ENCODE data around the gene CACUL1.

The CACUL1 gene

DNA sequence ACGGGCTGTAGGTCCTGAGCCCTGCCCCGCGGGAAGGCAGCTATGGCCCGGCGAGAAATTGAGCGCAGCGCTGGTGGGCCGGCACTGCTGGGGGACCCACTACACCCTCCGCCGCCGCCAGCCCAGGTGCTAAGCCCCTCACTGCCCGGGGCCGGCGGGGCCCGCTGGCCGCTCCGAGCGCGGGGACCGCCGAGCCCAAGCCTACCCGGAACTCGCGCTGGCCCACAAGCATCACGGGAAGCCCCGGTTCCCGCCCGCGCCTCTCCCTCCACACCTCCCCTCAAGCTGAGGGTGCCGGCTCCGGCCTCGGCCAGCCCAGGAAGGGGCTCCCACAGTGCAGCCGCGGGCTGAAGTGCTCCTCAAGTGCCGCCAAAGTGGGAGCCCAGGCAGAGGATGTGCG, 5.5 kb upstream of the CACUL1 start:
- DNase-seq (ENCODE audit: low spot score), result no peak
- POLR2A ChIA-PET (ENCODE audit: low non-redundant PET), result no interaction called here
- TF ChIP-seq, protein P1, sequence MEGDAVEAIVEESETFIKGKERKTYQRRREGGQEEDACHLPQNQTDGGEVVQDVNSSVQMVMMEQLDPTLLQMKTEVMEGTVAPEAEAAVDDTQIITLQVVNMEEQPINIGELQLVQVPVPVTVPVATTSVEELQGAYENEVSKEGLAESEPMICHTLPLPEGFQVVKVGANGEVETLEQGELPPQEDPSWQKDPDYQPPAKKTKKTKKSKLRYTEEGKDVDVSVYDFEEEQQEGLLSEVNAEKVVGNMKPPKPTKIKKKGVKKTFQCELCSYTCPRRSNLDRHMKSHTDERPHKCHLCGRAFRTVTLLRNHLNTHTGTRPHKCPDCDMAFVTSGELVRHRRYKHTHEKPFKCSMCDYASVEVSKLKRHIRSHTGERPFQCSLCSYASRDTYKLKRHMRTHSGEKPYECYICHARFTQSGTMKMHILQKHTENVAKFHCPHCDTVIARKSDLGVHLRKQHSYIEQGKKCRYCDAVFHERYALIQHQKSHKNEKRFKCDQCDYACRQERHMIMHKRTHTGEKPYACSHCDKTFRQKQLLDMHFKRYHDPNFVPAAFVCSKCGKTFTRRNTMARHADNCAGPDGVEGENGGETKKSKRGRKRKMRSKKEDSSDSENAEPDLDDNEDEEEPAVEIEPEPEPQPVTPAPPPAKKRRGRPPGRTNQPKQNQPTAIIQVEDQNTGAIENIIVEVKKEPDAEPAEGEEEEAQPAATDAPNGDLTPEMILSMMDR (conservative IDR thresholded peaks at IDR 0.05; ENCODE audit: low read depth), result no peak
- H3K27ac ChIP-seq, result no peak overlapping the region
- CTCF ChIA-PET, result no interaction called here

DNA sequence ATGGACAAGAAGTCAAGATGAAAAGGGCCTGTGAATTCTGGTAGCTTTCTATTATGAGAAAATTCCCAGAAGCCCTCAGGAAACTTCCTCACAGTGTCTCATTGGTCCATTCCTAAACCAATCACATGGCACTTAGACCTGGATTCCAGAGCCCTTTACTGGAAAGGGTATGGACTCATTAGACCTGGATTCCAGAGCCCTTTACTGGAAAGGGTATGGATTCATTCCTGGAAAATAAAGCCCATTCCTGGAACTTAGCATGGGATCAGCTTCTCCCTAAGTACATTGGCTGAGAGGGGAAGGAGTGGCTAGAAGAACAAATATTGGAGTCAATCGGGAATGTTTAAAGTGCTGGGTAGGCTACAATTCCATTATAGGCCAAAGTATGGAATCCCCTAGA, 3.7 kb upstream of the CACUL1 start:
- ChIA-PET POLR2A (ENCODE audit: low non-redundant PET) (interaction anchor here (0.6 kb wide), 1 partner anchor 45 kb away, joined by 4 read pairs; no protein-coding TSS in a partner anchor), CTCF (no interaction called here)
- H3K27ac ChIP-seq, result no peak overlapping the region
- TF ChIP-seq, protein P1 (conservative IDR thresholded peaks at IDR 0.05; ENCODE audit: low read depth), result no peak
- DNase-seq (ENCODE audit: low spot score), result no peak

DNA sequence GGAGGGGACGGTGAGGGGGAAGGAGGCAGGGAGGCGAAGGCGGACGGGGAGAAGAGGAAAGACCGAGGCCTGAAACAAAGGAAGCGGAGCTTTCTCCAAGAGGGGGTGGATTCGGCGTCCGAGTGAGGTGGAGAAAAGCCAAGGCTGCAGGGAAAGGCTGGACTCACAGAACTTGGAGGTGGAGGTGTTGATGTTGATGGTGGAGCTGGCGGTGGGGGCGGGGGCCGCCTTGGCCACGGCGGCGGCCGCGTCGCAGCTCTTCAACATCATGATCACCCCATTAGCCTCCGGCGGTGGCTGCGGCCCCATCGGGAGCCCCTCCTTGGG, 578 bp downstream of the CACUL1 start:
- ChIA-PET CTCF (interaction anchor here (0.6 kb wide), 1 partner anchor 79 kb away, joined by 3 read pairs; no protein-coding TSS in a partner anchor), POLR2A (ENCODE audit: low non-redundant PET) (interaction anchor here (0.5 to 1.2 kb wide), 3 partner anchors 14 to 282 kb away, joined by 3 to 5 read pairs (median 4); no protein-coding TSS in a partner anchor)
- peak overlapping the region; percentile 88 for H3K27ac ChIP-seq
- peak; percentile 66 for DNase-seq (ENCODE audit: low spot score)
- TF ChIP-seq, protein P1 (conservative IDR thresholded peaks at IDR 0.05; ENCODE audit: low read depth), result no peak

DNA sequence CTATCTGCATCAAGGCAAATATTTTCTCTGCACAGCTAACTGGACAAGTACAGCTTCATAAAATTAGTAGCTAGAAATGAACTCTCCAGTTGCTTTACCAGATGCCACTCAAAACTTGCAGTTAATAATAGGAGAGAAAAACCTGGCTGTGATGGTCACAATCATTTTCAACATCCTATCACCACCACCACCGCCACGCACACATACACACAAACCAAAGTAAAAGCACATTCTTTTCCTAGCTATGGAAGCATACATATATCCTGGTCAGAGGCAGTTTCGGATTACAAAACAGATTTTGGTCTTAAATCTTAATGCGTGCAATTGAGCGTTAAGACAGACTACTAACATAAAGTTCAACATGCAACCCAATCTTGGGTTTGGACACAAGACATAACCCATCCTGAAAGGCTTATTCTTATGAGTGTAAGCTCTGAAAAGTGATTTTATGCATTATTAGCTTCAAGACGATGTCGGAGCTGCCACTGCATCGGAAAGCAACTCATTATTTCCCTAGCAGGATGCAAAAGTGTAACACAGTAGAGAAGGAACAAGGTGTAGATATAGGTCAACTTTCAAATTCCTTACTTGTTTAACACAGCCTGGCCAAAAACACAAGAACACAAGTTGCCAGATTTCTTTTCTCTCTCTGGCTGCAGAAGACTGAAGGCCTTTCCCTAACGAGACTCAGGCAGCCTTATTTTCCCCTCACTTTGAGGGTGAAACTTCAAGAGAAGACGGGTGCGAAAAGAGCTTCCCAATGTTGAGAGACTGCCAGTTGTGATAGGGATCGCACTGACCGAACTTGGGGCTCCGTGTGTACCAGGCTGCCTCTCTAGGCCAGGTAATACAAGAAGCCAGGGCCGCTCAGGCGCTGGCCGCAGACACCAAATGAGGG, 1.2 kb downstream of the CACUL1 start:
- TF ChIP-seq, protein P1 (conservative IDR thresholded peaks at IDR 0.05; ENCODE audit: low read depth), result no peak
- CTCF ChIA-PET, result interaction anchor here (0.6 kb wide), 2 partner anchors 79 to 873 kb away, joined by 3 read pairs; no protein-coding TSS in a partner anchor
- no peak for DNase-seq (ENCODE audit: low spot score)
- POLR2A ChIA-PET (ENCODE audit: low non-redundant PET), result interaction anchor here (0.5 to 1.2 kb wide), 4 partner anchors 13 to 282 kb away, joined by 3 to 5 read pairs (median 4); no protein-coding TSS in a partner anchor
- peak overlapping the region; percentile 88 for H3K27ac ChIP-seq

DNA sequence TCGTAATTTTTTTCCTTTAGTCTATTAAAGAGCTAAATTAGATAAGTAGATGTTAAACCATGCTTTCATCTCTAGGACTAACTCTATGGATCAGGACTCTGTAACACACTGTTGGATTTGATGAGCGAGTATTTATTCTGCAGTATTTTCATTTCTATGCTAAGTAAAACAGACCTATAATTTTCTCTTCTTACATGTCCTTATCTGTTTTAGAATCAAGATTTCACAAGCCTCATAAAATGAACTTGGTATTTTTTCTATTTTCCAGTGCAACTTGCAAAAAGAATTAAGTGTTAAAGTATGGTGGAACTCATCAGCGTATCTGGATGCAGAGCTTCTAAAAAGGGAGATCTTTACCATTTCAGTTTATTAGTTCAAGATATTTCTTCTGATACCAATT, 2.4 kb downstream of the CACUL1 start:
- DNase-seq (ENCODE audit: low spot score), result no peak
- CTCF ChIA-PET, result interaction anchor here (0.8 kb wide), 1 partner anchor 115 kb away, joined by 4 read pairs; no protein-coding TSS in a partner anchor
- H3K27ac ChIP-seq, result no peak overlapping the region
- TF ChIP-seq, protein P1 (conservative IDR thresholded peaks at IDR 0.05; ENCODE audit: low read depth), result no peak
- POLR2A ChIA-PET (ENCODE audit: low non-redundant PET), result no interaction called here

DNA sequence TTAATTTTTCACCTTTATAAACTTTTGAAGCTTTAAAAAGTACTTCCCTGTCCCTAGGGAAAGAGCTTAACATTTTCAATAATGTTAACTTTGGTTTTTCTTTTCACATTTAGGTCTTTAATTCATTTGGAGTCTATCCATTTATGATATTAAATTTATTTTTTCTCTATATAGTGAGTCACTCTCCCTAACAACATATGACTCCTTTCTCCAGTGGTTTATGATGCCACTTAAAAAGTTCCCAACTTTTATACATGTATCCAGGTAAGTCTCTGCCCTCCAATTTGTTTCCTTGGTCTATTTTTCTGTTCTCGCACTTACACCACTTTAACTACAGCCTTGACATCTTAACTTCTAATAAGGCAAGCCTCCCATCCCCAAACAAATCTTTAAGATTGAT, 3.5 kb downstream of the CACUL1 start:
- CTCF ChIA-PET, result no interaction called here

More for the DNA sequence above, 3.5 kb downstream of the CACUL1 start:
- DNase-seq (ENCODE audit: low spot score), result no peak
- H3K27ac ChIP-seq, result no peak overlapping the region
- POLR2A ChIA-PET (ENCODE audit: low non-redundant PET), result no interaction called here
- TF ChIP-seq, protein P1 (conservative IDR thresholded peaks at IDR 0.05; ENCODE audit: low read depth), result no peak

All from RWPE1 (cell line).